Right ventricle myocardium inferior (tissue), 1 donor: ENCODE data around the gene DHPS. TPM values are rescaled to one million over a fixed set of nuclear protein-coding genes. Genes with fewer than 3 reads are reported as not detected.
"Not testable (repeated sequence)": the region's sequence is repeated elsewhere in the genome, so short reads cannot be mapped to it uniquely, and the experiment has no call there.

Source experiments
- ATAC-seq: fragments of 200-7000 bp; cut with Tn5 transposase; one replicate; pipeline ENCODE4 v1.9.1; 2020; ENCODE audit warnings: mild to moderate bottlenecking, moderate library complexity
- DNase-seq: peaks from one replicate; pipeline ENCODE4 v3.0.0; 2021; ENCODE audit errors: missing footprints
- intact Hi-C: fragments of 100-400 bp; cut with DNase I; formaldehyde crosslinking; loops from one replicate; pipeline ENCODE4 v1.11.0; 2022
- total RNA-seq: library from RNA; stranded (reverse); fragmentation: NEBNext Ultra II Directional; extraction: Animal tissue kit (Norgen Biotek cat#: 25700); gene quantifications from one replicate; pipeline ENCODE4 v1.2.1, GENCODE V29; 2021
- donor health status: DM: no; HTN: yes; CAD: no; lungs with severe emphysema.

The DHPS gene
- total RNA-seq, 1 donor from 2014 or later: 45.9 TPM

GRCh38 chr19:12660980-12661379 is 20.7 kb downstream of the DHPS start:
- intact Hi-C loops: no loop called here
- no peak for ATAC-seq
- peak; percentile 16 for DNase-seq

- DNase-seq: peak; percentile 15
- no peak for ATAC-seq
- intact Hi-C loops: no loop called here
These were observed 23.7 kb downstream of the DHPS start for GRCh38 chr19:12657966-12658365.

GRCh38 chr19:12656899-12657571 is 24.6 kb downstream of the DHPS start:
- ATAC-seq: no peak
- peak; percentile 37 for DNase-seq
- intact Hi-C loops: no loop called here

- DNase-seq (no peak), ATAC-seq (no peak)
- intact Hi-C loops: no loop called here
These were observed 26.1 kb downstream of the DHPS start for GRCh38 chr19:12655546-12655945.

- DNase-seq (no peak), ATAC-seq (no peak)
- intact Hi-C loops: no loop called here
These were observed 29.5 kb downstream of the DHPS start for GRCh38 chr19:12652219-12652618.

GRCh38 chr19:12649941-12650340 is 31.7 kb downstream of the DHPS start:
- ATAC-seq: no peak
- intact Hi-C loops: no loop called here

GRCh38 chr19:12648088-12648487 is 33.6 kb downstream of the DHPS start:
- ATAC-seq (peak; percentile 30), DNase-seq (no peak)
- intact Hi-C loops: no loop called here

More at GRCh38 chr19:12649941-12650340, 31.7 kb downstream of the DHPS start:
- no peak for DNase-seq

- ATAC-seq (peak; percentile 86), DNase-seq (no peak)
- intact Hi-C loops: no loop called here
These were observed 34.1 kb downstream of the DHPS start for GRCh38 chr19:12647490-12648071.

GRCh38 chr19:12647047-12647446 is 34.6 kb downstream of the DHPS start:
- ATAC-seq (no peak), DNase-seq (no peak)
- intact Hi-C loops: no loop called here

- intact Hi-C loops: no loop called here
- ATAC-seq (no peak), DNase-seq (no peak)
These were observed 35.1 kb downstream of the DHPS start for GRCh38 chr19:12646551-12646950.

- ATAC-seq, intact Hi-C loops, DNase-seq: not testable (repeated sequence)
These were observed 38.0 kb downstream of the DHPS start for GRCh38 chr19:12643716-12644115.

GRCh38 chr19:12642506-12642905 is 39.2 kb downstream of the DHPS start:
- ATAC-seq (no peak), DNase-seq (no peak)
- intact Hi-C loops: no loop called here

- DNase-seq: no peak
- no peak for ATAC-seq
These were observed 40.2 kb downstream of the DHPS start for GRCh38 chr19:12641456-12641855.

GRCh38 chr19:12639901-12640613 is 41.6 kb downstream of the DHPS start:
- DNase-seq: peak; percentile 93
- intact Hi-C loops: no loop called here
- peak; percentile 86 for ATAC-seq

More at GRCh38 chr19:12641456-12641855, 40.2 kb downstream of the DHPS start:
- intact Hi-C loops: no loop called here

- ATAC-seq (no peak), DNase-seq (no peak)
- intact Hi-C loops: no loop called here
These were observed 43.0 kb downstream of the DHPS start for GRCh38 chr19:12638611-12639182.

- DNase-seq (no peak), ATAC-seq (no peak)
- intact Hi-C loops: no loop called here
These were observed 45.0 kb downstream of the DHPS start for GRCh38 chr19:12636631-12637030.

GRCh38 chr19:12629215-12629614 is 52.5 kb downstream of the DHPS start:
- ATAC-seq (no peak), DNase-seq (no peak)
- intact Hi-C loops: no loop called here

GRCh38 chr19:12628040-12629022 is 53.3 kb downstream of the DHPS start:
- no peak for ATAC-seq
- intact Hi-C loops: no loop called here

GRCh38 chr19:12626958-12627357 is 54.7 kb downstream of the DHPS start:
- no peak for ATAC-seq
- no peak for DNase-seq
- intact Hi-C loops: no loop called here

More at GRCh38 chr19:12628040-12629022, 53.3 kb downstream of the DHPS start:
- no peak for DNase-seq
